GM12891 (cell line): ENCODE data around the gene NCBP2.

ENCODE experiments used
- DNase-seq: peaks from one replicate; pipeline ENCODE4 v3.0.0; 2011; ENCODE audit warnings: low spot score; ENCODE audit not compliant: insufficient read length
- FAIRE-seq: peaks from 2 replicates; lab custom pipeline; 2011; peaks lifted over from hg19 to GRCh38; lab: Jason Lieb, UNC
- PAX5 ChIP-seq: IDR thresholded peaks from 2 replicates; pipeline ENCODE4 v1.6.1; 2011; ENCODE audit warnings: low read length, moderate library complexity, mild to moderate bottlenecking; ENCODE audit not compliant: insufficient read depth, severe bottlenecking
- POLR2A ChIP-seq: IDR thresholded peaks from 2 replicates; pipeline ENCODE4 v1.6.1; 2011; ENCODE audit warnings: low read depth, low read length, control low read depth
- POLR2AphosphoS5 ChIP-seq: IDR thresholded peaks from 2 replicates; pipeline ENCODE4 v1.6.1; 2011; ENCODE audit warnings: low read depth, low read length, control low read depth
- POU2F2 ChIP-seq: IDR thresholded peaks from 2 replicates; pipeline ENCODE4 v1.6.1; 2011; ENCODE audit warnings: low read depth, mild to moderate bottlenecking, control low read depth, low read length, moderate library complexity
- SPI1 ChIP-seq: IDR thresholded peaks from 2 replicates; pipeline ENCODE4 v1.6.1; 2011; ENCODE audit warnings: low read depth, low read length, control low read depth
- TAF1 ChIP-seq: IDR thresholded peaks from 2 replicates; pipeline ENCODE4 v1.6.1; 2011; ENCODE audit warnings: low read depth, low read length, control low read depth

The NCBP2 gene

GRCh38 chr3:196916221-196916620 is 26.1 kb downstream of the NCBP2 start:
- FAIRE-seq (no peak), DNase-seq (no peak)
- TF ChIP-seq PAX5 (no peak), TAF1 (no peak), POLR2A (no peak), POLR2AphosphoS5 (no peak)

- no peak for FAIRE-seq
- TF ChIP-seq PAX5 (no peak), POLR2AphosphoS5 (no peak), POLR2A (no peak), POU2F2 (no peak), TAF1 (no peak), SPI1 (no peak)
- DNase-seq = no peak
Measured at GRCh38 chr3:196915375-196915774, 27.0 kb downstream of the NCBP2 start.

- no peak for TF ChIP-seq TAF1
- TF ChIP-seq POLR2AphosphoS5 = no peak
- no peak for TF ChIP-seq POLR2A
- TF ChIP-seq POU2F2 = no peak
- TF ChIP-seq PAX5 = no peak
- no peak for TF ChIP-seq SPI1
- DNase-seq (no peak), FAIRE-seq (no peak)
Measured at GRCh38 chr3:196914866-196915265, 27.5 kb downstream of the NCBP2 start.

DNA sequence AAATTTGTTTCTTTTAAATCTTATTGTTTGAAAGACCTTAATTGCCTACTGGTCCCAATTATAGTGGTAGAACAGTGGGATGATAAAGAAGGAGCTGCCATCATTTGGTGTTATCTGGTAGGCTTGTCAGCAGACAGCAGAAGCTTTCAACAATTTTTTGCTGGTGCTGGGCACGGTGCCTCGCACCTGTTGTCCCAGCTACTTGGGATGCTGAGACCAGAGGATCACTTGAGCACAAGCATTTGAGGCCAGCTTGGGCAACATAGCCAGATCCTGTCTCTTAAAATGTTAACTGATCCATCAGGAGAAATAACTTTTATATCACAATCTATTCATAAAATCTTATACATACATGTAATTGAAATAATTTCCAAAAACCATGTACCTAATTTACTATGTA is 38.6 kb downstream of the NCBP2 start:
- FAIRE-seq = no peak
- TF ChIP-seq TAF1 (no peak), POU2F2 (no peak), SPI1 (no peak)
- no peak for DNase-seq

GRCh38 chr3:196902296-196902695 is 40.0 kb downstream of the NCBP2 start:
- no peak for DNase-seq
- no peak for FAIRE-seq
- no peak for TF ChIP-seq TAF1
- no peak for TF ChIP-seq PAX5
- TF ChIP-seq POLR2AphosphoS5 = no peak
- no peak for TF ChIP-seq POLR2A
- TF ChIP-seq SPI1 = no peak
- TF ChIP-seq POU2F2 = no peak

- TF ChIP-seq POLR2AphosphoS5 (no peak), TAF1 (no peak), PAX5 (no peak), POLR2A (no peak)
- FAIRE-seq = no peak
Measured at GRCh38 chr3:196901768-196902167, 40.6 kb downstream of the NCBP2 start.

DNA sequence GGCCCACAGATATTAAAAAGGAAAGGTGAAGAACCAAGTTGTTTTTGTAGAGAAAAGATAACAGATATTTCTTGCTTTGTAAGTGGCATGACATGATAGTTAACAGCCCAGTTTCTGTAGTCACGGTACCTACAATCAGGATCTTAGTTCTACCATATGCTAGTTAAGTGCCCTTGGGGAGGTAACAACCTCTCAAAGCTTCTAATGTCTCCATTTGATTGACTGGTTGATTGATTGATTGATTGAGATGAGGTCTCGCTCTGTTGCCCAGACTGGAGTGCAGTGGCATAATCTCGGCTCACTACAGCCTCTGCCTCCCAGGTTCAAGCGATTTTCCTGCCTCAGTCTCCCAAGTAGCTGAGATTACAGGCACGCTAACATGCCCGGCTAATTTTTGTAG is 46.1 kb downstream of the NCBP2 start:
- no peak for TF ChIP-seq PAX5
- no peak for TF ChIP-seq SPI1
- FAIRE-seq (no peak), DNase-seq (no peak)

More at GRCh38 chr3:196901768-196902167, 40.6 kb downstream of the NCBP2 start:
- DNase-seq = no peak

DNA sequence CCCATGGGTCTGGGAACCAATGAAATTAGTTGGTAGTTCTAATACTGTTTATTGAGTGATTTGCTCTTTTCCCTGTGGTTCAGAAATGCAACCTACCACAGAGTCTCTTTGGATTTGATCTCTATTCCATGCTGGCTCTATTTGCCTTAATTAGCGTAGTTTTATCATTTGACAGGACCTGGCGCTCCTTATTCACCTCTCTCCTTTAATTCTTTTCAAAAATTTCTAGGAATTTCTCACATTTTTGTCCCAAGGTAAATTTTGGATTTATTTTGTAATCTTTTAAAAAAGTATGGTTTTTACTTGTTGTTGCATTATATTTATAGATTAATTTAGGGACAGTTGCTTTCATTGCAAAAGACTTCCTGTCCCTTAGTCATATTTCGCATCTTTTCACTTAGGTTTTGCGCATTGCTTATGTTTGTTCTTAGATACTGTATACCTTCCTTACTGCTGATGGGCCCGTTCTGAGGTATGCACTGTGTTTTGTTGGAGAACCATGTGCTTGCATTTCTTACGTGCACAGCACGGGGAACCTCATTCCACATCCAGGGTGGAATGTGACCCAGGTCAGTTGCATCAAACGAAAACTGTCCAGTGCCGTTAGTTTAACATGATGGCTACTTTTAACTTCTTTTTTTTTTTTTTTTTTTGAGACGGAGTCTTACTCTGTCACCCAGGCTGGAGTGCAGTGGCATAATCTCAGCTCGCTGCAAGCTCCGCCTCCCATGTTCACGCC is 47.6 kb downstream of the NCBP2 start:
- TF ChIP-seq PAX5 (no peak), TAF1 (no peak), POU2F2 (no peak), POLR2A (no peak), SPI1 (no peak), POLR2AphosphoS5 (no peak)
- FAIRE-seq (no peak), DNase-seq (no peak)

DNA sequence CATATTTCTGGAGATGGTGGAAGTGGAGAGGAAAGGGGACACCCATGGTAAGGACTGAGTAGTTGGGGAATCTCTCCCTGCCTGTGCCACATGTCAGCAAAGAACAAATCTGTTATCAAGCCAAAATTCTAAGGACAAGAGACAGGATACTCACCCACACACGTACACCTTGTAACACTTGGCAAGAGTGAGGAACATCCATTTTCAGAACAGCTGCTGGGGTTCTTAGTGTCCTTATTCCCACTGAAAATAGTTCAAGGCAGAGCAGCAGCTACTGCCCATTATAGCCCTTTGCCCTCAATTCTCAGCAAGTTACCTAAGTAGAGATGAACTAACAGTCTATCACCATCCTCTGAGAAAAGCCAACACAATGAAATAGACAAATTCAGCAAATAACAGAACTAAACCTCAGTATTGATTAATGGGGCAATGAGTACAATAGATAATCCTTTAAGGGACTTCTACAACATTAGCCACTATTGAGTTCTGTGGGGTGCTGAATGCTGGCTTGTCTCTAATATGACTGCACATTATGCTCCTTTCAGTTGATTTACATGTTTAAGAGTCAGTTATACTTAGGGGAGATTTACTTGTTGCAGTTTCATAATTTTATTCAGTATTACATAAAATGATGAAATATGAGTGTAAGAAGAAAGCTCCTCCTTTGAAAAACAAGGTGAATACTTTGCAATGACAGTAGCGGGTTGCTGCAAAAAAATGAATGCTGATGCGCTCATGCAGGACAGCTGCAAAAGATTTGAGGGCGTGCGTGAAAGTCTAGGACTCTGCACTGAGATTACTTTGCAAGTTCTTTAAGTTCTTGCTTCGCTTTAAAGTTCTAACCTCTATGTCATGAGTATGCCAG is 52.3 kb downstream of the NCBP2 start:
- TF ChIP-seq POU2F2 (no peak), PAX5 (no peak), SPI1 (no peak), TAF1 (no peak), POLR2AphosphoS5 (no peak), POLR2A (no peak)
- DNase-seq (no peak), FAIRE-seq (no peak)

DNA sequence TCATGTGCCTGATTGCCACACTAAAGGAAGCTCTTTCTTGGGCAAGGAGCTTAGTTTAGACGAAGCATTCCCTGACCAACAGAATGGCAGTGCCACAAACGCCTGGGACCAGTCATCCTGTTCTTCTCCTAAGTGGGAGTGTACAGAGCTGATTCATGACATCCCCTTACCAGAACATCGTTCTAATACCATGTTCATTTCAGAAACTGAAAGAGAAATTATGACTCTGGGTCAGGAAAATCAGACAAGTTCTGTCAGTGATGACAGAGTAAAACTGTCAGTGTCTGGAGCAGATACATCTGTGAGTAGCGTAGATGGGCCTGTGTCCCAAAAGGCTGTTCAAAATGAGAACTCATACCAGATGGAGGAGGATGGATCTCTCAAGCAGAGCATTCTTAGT is 56.2 kb downstream of the NCBP2 start:
- no peak for FAIRE-seq
- DNase-seq = no peak
- no peak for TF ChIP-seq TAF1
- TF ChIP-seq POLR2A = no peak
- no peak for TF ChIP-seq POU2F2
- no peak for TF ChIP-seq SPI1
- no peak for TF ChIP-seq POLR2AphosphoS5
- no peak for TF ChIP-seq PAX5
